ENCODE data around the gene AP2A2.

AP2A2 gene

GRCh38 chr11:1039481-1040427 lies 114.1 kb downstream of the AP2A2 start:
- no peak for DNase-seq (ENCODE audit: low read depth in 1 of 2, low spot score in 1 of 2)

- no peak for DNase-seq (ENCODE audit: low read depth in 1 of 2, low spot score in 1 of 2)
These were observed 114.9 kb downstream of the AP2A2 start for GRCh38 chr11:1040428-1041148.

GRCh38 chr11:1041149-1041467 lies 115.4 kb downstream of the AP2A2 start:
- no peak for DNase-seq (ENCODE audit: low read depth in 1 of 2, low spot score in 1 of 2)

GRCh38 chr11:1041471-1041870 lies 115.8 kb downstream of the AP2A2 start:
- DNase-seq (ENCODE audit: low read depth in 1 of 2, low spot score in 1 of 2): no peak

- no peak for DNase-seq (ENCODE audit: low read depth in 1 of 2, low spot score in 1 of 2)
These were observed 116.4 kb downstream of the AP2A2 start for GRCh38 chr11:1041936-1042608.

- no peak for DNase-seq (ENCODE audit: low read depth in 1 of 2, low spot score in 1 of 2)
These were observed 117.2 kb downstream of the AP2A2 start for GRCh38 chr11:1042626-1043562.

- no peak for DNase-seq (ENCODE audit: low read depth in 1 of 2, low spot score in 1 of 2)
These were observed 118.0 kb downstream of the AP2A2 start for GRCh38 chr11:1043563-1044096.

GRCh38 chr11:1044160-1044559 lies 118.5 kb downstream of the AP2A2 start:
- DNase-seq (ENCODE audit: low read depth in 1 of 2, low spot score in 1 of 2): no peak

- no peak for DNase-seq (ENCODE audit: low read depth in 1 of 2, low spot score in 1 of 2)
These were observed 122.0 kb downstream of the AP2A2 start for GRCh38 chr11:1047595-1048156.

GRCh38 chr11:1048375-1049070 lies 122.9 kb downstream of the AP2A2 start:
- no peak for DNase-seq (ENCODE audit: low read depth in 1 of 2, low spot score in 1 of 2)

- no peak for DNase-seq (ENCODE audit: low read depth in 1 of 2, low spot score in 1 of 2)
These were observed 123.4 kb downstream of the AP2A2 start for GRCh38 chr11:1049071-1049405.

GRCh38 chr11:1049431-1049891 lies 123.8 kb downstream of the AP2A2 start:
- no peak for DNase-seq (ENCODE audit: low read depth in 1 of 2, low spot score in 1 of 2)

GRCh38 chr11:1049911-1050580 lies 124.4 kb downstream of the AP2A2 start:
- no peak for DNase-seq (ENCODE audit: low read depth in 1 of 2, low spot score in 1 of 2)

GRCh38 chr11:1050581-1051355 lies 125.1 kb downstream of the AP2A2 start:
- DNase-seq (ENCODE audit: low read depth in 1 of 2, low spot score in 1 of 2): peak; percentile 53 to 66

GRCh38 chr11:1051356-1052132 lies 125.9 kb downstream of the AP2A2 start:
- DNase-seq (ENCODE audit: low read depth in 1 of 2, low spot score in 1 of 2): no peak

GRCh38 chr11:1052133-1053011 lies 126.7 kb downstream of the AP2A2 start:
- no peak for DNase-seq (ENCODE audit: low read depth in 1 of 2, low spot score in 1 of 2)
